Uterus (tissue), 4 donors: ENCODE data around the gene L1CAM. TPM values are rescaled to one million over a fixed set of nuclear protein-coding genes. Genes with fewer than 3 reads are reported as not detected.

ENCODE experiments used
- DNase-seq, 2 donors: peaks; one replicate each; pipeline ENCODE4 v3.0.0-alpha.2; 2019 to 2020
- H3K27ac ChIP-seq, 2 donors: fragments of 200-600 bp; sonication (generic); 1 replicate in 1 of 2; 2 replicates in 1 of 2; pipeline ENCODE4 v1.5.1; 2016 to 2018
- H3K27me3 ChIP-seq, 2 donors: fragments of 200-600 bp; sonication (generic); one replicate each; pipeline ENCODE4 v1.5.1; 2018 to 2019; ENCODE audit warnings: control low read depth in 1 of 2
- H3K36me3 ChIP-seq, 2 donors: fragments of 200-600 bp; sonication (generic); one replicate each; pipeline ENCODE4 v1.5.1; 2019; ENCODE audit warnings: control low read depth in 1 of 2
- H3K4me1 ChIP-seq, 2 donors: fragments of 200-600 bp; sonication (generic); one replicate each; pipeline ENCODE4 v1.5.1; 2018 to 2019; ENCODE audit warnings: control low read depth in 1 of 2
- H3K4me3 ChIP-seq, 2 donors: fragments of 200-600 bp; sonication (generic); 1 replicate in 1 of 2; 2 replicates in 1 of 2; pipeline ENCODE4 v1.5.1; 2018 to 2019; ENCODE audit warnings: mild to moderate bottlenecking in 1 of 2
- H3K9me3 ChIP-seq, 2 donors: fragments of 200-600 bp; sonication (generic); one replicate each; pipeline ENCODE4 v1.5.1; 2019; ENCODE audit warnings: control low read depth in 1 of 2
- POLR2A ChIP-seq, 2 donors: fragments of 450-650 bp; IDR thresholded peaks; one replicate each; pipeline ENCODE4 v1.6.1; 2016; ENCODE audit warnings: antibody characterized with exemption in 2 of 2, mild to moderate bottlenecking in 1 of 2, moderate library complexity in 1 of 2
- intact Hi-C: fragments of 100-400 bp; cut with DNase I; formaldehyde crosslinking; loops from one replicate; pipeline ENCODE4 v1.15.1; 2023; ENCODE audit warnings: low total_unique reads
- total RNA-seq, 4 donors: library from RNA; depleted of rRNA in 3 of 4; stranded (reverse); fragments of >200 nt in 3 of 4; gene quantifications; one replicate each; pipeline versions ENCODE4 v1.1.0 to v1.2.4, GENCODE V29; 2014 to 2023
- TF ChIP-seq, protein P1 (sequence below), 4 experiments: fragments of 200-600 bp in 2 of 4; fragments of 450-650 bp in 2 of 4; sonication (generic) in 2 of 4; IDR thresholded peaks; one replicate each; pipeline ENCODE4 v1.5.1; 2016 to 2019; ENCODE audit warnings: antibody characterized with exemption in 4 of 4, mild to moderate bottlenecking in 2 of 4, moderate library complexity in 1 of 4
- donor health status: DM: yes; HTN: yes; CAD: no.

Gene L1CAM
- total RNA-seq, 4 donors from 2014 or later, result 0.26 to 5.1 (median 2.8) TPM; not detected in 1

DNA sequence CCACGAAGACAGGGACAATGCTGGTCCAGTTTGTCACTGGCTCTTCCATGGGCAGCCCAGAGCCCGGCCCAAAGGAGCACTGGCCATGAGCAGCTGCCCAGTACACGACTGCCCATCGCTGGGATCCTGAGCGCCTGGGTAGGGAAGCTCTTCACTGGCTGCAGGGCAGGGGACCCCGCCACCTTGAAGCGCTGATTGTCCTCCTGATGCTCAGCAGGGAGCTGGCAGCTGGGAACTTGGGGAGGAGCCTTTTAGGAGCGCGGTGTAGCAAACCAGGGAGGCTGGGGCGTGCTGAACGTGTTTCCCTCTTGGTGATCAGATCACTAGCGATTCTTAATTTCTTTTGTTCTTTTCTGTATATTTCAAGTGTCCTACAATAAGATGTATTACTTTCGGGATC is 1.8 kb downstream of the L1CAM start:
- no peak overlapping the region for H3K27ac ChIP-seq
- no peak overlapping the region for H3K4me3 ChIP-seq
- peaks cover 0 to 4% of the 10 kb centered on the region in 2 donors for H3K4me1 ChIP-seq
- intact Hi-C loops, result no loop called here
- peaks cover 0 to 35% of the 10 kb centered on the region in 2 donors for H3K27me3 ChIP-seq
- no peaks in the 10 kb centered on the region for H3K36me3 ChIP-seq
- no peak for DNase-seq
- H3K9me3 ChIP-seq, result no peaks in the 10 kb centered on the region
- TF ChIP-seq, protein P1, sequence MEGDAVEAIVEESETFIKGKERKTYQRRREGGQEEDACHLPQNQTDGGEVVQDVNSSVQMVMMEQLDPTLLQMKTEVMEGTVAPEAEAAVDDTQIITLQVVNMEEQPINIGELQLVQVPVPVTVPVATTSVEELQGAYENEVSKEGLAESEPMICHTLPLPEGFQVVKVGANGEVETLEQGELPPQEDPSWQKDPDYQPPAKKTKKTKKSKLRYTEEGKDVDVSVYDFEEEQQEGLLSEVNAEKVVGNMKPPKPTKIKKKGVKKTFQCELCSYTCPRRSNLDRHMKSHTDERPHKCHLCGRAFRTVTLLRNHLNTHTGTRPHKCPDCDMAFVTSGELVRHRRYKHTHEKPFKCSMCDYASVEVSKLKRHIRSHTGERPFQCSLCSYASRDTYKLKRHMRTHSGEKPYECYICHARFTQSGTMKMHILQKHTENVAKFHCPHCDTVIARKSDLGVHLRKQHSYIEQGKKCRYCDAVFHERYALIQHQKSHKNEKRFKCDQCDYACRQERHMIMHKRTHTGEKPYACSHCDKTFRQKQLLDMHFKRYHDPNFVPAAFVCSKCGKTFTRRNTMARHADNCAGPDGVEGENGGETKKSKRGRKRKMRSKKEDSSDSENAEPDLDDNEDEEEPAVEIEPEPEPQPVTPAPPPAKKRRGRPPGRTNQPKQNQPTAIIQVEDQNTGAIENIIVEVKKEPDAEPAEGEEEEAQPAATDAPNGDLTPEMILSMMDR (IDR thresholded peaks at IDR 0.05), result no peak
- TF ChIP-seq POLR2A (IDR thresholded peaks at IDR 0.05), result no peak

GRCh38 chrX:153883163-153883843 is 2.7 kb downstream of the L1CAM start:
- H3K36me3 ChIP-seq, result no peaks in the 10 kb centered on the region
- H3K9me3 ChIP-seq, result no peaks in the 10 kb centered on the region
- H3K4me1 ChIP-seq, result peaks cover 0 to 4% of the 10 kb centered on the region in 2 donors
- peaks cover 0 to 35% of the 10 kb centered on the region in 2 donors for H3K27me3 ChIP-seq
- H3K4me3 ChIP-seq, result no peak overlapping the region
- intact Hi-C loops, result no loop called here
- no peak for TF ChIP-seq POLR2A (IDR thresholded peaks at IDR 0.05)
- TF ChIP-seq, protein P1 (IDR thresholded peaks at IDR 0.05), result no peak
- no peak overlapping the region for H3K27ac ChIP-seq
- no peak for DNase-seq

DNA sequence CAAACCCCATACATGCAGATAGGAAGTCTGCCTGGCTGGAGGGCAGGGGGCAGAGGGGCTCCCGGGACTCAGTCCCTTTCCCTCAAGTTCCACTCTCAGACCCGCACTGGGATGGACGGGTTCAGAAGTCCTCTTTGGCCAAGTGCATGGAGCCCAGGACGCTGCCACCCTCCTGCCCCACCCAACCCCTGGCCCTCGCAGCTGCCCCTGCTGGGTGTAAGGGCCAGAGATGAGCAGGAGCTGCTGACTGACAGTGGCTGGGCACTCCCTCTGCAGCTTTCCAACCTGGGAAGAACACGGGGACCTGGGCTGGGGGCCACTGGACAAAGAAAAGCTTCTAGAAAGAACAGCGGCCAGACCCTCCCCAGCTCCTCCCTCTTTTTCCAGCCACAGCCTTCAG is 3.4 kb downstream of the L1CAM start:
- no peak overlapping the region for H3K27ac ChIP-seq
- no peak for DNase-seq
- TF ChIP-seq POLR2A (IDR thresholded peaks at IDR 0.05), result no peak
- TF ChIP-seq, protein P1 (IDR thresholded peaks at IDR 0.05), result no peak
- H3K27me3 ChIP-seq, result peaks cover 0 to 35% of the 10 kb centered on the region in 2 donors
- H3K36me3 ChIP-seq, result no peaks in the 10 kb centered on the region
- intact Hi-C loops, result no loop called here
- peaks cover 0 to 4% of the 10 kb centered on the region in 2 donors for H3K4me1 ChIP-seq
- H3K4me3 ChIP-seq, result no peak overlapping the region
- H3K9me3 ChIP-seq, result no peaks in the 10 kb centered on the region

DNA sequence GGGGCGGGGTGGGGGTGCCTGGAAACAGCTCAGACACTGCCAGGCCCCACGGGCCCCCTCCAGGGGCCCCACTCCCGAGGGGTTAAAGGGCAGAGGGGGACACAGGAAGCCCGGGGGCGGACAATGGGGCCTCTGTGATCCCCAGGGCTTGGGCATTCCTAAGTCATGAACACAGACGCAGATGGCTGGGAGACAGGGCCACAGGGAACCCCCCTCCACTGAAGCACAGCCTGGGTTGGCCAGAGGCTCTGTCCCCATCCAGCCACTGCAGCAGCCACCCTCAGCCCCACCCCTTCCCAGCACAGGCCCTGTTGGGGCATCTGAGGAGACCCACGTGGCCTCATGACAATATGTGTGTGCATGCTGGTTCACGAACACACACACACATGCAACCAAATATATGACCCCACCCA is 3.9 kb downstream of the L1CAM start:
- intact Hi-C loops, result no loop called here
- peaks cover 0 to 4% of the 10 kb centered on the region in 2 donors for H3K4me1 ChIP-seq
- no peaks in the 10 kb centered on the region for H3K9me3 ChIP-seq
- no peak overlapping the region for H3K27ac ChIP-seq
- peaks cover 0 to 35% of the 10 kb centered on the region in 2 donors for H3K27me3 ChIP-seq
- TF ChIP-seq POLR2A (IDR thresholded peaks at IDR 0.05), result no peak
- TF ChIP-seq, protein P1 (IDR thresholded peaks at IDR 0.05), result no peak
- DNase-seq, result no peak
- H3K36me3 ChIP-seq, result no peaks in the 10 kb centered on the region
- H3K4me3 ChIP-seq, result no peak overlapping the region

- TF ChIP-seq POLR2A (IDR thresholded peaks at IDR 0.05), result no peak
- TF ChIP-seq, protein P1 (IDR thresholded peaks at IDR 0.05), result no peak
- no peak overlapping the region for H3K4me3 ChIP-seq
- no peaks in the 10 kb centered on the region for H3K36me3 ChIP-seq
- no peaks in the 10 kb centered on the region for H3K9me3 ChIP-seq
- peaks cover 0 to 4% of the 10 kb centered on the region in 2 donors for H3K4me1 ChIP-seq
- peaks cover 0 to 35% of the 10 kb centered on the region in 2 donors for H3K27me3 ChIP-seq
- no peak overlapping the region for H3K27ac ChIP-seq
- DNase-seq, result no peak
- intact Hi-C loops, result no loop called here
Measured at GRCh38 chrX:153881281-153881680, 4.7 kb downstream of the L1CAM start.
